ENCODE data around the gene PRKCA. TPM values are rescaled to one million over a fixed set of nuclear protein-coding genes. Genes with fewer than 3 reads are reported as not detected.

The PRKCA gene
- total and polyA plus RNA-seq, 4 donors = 3.0 to 14.1 (median 5.4) TPM

GRCh38 chr17:66264696-66265095 lies 37.7 kb upstream of the PRKCA start:
- WGBS = 93% methylated on average over 5 of the region's 5 CpGs
- Histone ChIP-seq H3K36me3 (ENCODE audit: control insufficient read depth in 4 of 4, insufficient read depth in 3 of 4, low read depth in 1 of 4, low read length in 3 of 4) (no peaks in the 10 kb centered on the region), H3K4me1 (ENCODE audit: control insufficient read depth in 4 of 4, insufficient read depth in 4 of 4, low read length in 3 of 4) (no peaks in the 10 kb centered on the region), H3K9ac (ENCODE audit: low read depth in 1 of 2, low read length in 2 of 2) (no peak overlapping the region), H3K27ac (ENCODE audit: low read depth in 1 of 2, low read length in 2 of 2) (no peak overlapping the region), H3K27me3 (ENCODE audit: control insufficient read depth in 4 of 4, insufficient read depth in 4 of 4, low read length in 3 of 4) (no peaks in the 10 kb centered on the region), H3K9me3 (ENCODE audit: control insufficient read depth in 4 of 4, low read length in 3 of 4) (no peaks in the 10 kb centered on the region), H3K4me3 (ENCODE audit: low read depth in 1 of 3, low read length in 3 of 3) (no peak overlapping the region)
- no peak for DNase-seq (ENCODE audit: low spot score)
- TF ChIP-seq CTCF (IDR thresholded peaks at IDR 0.05; ENCODE audit: low read depth, low read length, missing input control) (no peak), SP1 (IDR thresholded peaks at IDR 0.05) (no peak), RXRA (IDR thresholded peaks at IDR 0.05) (no peak), ZBTB33 (IDR thresholded peaks at IDR 0.05) (no peak), YY1 (IDR thresholded peaks at IDR 0.05) (no peak), EGR1 (IDR thresholded peaks at IDR 0.05; ENCODE audit: low read depth in 2 of 2) (no peak), FOXA1 (IDR thresholded peaks at IDR 0.05) (no peak), HNF4G (IDR thresholded peaks at IDR 0.05) (no peak), MAX (IDR thresholded peaks at IDR 0.05) (no peak), RAD21 (IDR thresholded peaks at IDR 0.05) (no peak), NR2F2 (IDR thresholded peaks at IDR 0.05) (no peak), ATF3 (IDR thresholded peaks at IDR 0.05) (no peak), FOXA2 (IDR thresholded peaks at IDR 0.05) (no peak), REST (IDR thresholded peaks at IDR 0.05) (no peak)

- DNase-seq (ENCODE audit: low spot score) = no peak
- no peak overlapping the region for H3K4me3 ChIP-seq (ENCODE audit: low read depth in 1 of 3, low read length in 3 of 3)
- H3K9ac ChIP-seq (ENCODE audit: low read depth in 1 of 2, low read length in 2 of 2) = no peak overlapping the region
- no peaks in the 10 kb centered on the region for H3K9me3 ChIP-seq (ENCODE audit: control insufficient read depth in 4 of 4, low read length in 3 of 4)
- H3K27ac ChIP-seq (ENCODE audit: low read depth in 1 of 2, low read length in 2 of 2) = no peak overlapping the region
- no peaks in the 10 kb centered on the region for H3K4me1 ChIP-seq (ENCODE audit: control insufficient read depth in 4 of 4, insufficient read depth in 4 of 4, low read length in 3 of 4)
- H3K27me3 ChIP-seq (ENCODE audit: control insufficient read depth in 4 of 4, insufficient read depth in 4 of 4, low read length in 3 of 4) = no peaks in the 10 kb centered on the region
- 80% methylated on average over 8 of the region's 8 CpGs for WGBS
- no peaks in the 10 kb centered on the region for H3K36me3 ChIP-seq (ENCODE audit: control insufficient read depth in 4 of 4, insufficient read depth in 3 of 4, low read depth in 1 of 4, low read length in 3 of 4)
- TF ChIP-seq FOXA1 (IDR thresholded peaks at IDR 0.05) (no peak), TAF1 (conservative IDR thresholded peaks at IDR 0.05) (no peak), HNF4A (conservative IDR thresholded peaks at IDR 0.05) (no peak), CTCF (IDR thresholded peaks at IDR 0.05; ENCODE audit: low read depth, low read length, missing input control) (no peak), ZBTB33 (IDR thresholded peaks at IDR 0.05) (no peak), RXRA (IDR thresholded peaks at IDR 0.05) (no peak), ATF3 (IDR thresholded peaks at IDR 0.05) (no peak), GABPA (IDR thresholded peaks at IDR 0.05 in 1 of 2, conservative IDR thresholded peaks at IDR 0.05 in 1 of 2) (no peak), EGR1 (IDR thresholded peaks at IDR 0.05; ENCODE audit: low read depth in 2 of 2) (no peak), YY1 (IDR thresholded peaks at IDR 0.05) (no peak), JUND (IDR thresholded peaks at IDR 0.05) (no peak), FOXA2 (IDR thresholded peaks at IDR 0.05) (no peak), MAX (IDR thresholded peaks at IDR 0.05) (no peak), NR2F2 (IDR thresholded peaks at IDR 0.05) (no peak)
Measured at GRCh38 chr17:66268247-66268927, 34.0 kb upstream of the PRKCA start.

Data from liver (tissue), 9 donors.